ENCODE data around the gene TPM3.

DNA sequence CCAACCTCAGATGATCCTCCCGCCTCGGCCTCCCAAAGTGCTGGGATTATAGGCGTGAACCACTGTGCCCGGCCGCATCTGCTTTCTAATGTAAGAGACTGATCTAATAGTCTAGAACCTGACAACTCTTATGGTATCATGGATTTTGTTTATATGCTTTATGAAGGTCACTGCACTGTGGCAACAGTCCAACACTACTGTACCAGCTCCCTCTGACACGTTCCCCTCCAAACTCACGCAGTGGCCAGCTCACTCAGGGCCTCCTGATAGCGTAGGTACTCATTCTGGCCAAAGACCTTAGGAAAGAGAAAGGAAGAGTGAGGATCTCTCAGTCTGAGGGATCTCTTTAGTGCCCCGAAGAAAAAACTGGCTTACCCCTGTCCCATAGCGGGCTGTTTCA, 20.2 kb upstream of the TPM3 start:
- no peak for TF ChIP-seq POLR2A (IDR thresholded peaks at IDR 0.05; ENCODE audit: low read depth, low read length)
- no peak for TF ChIP-seq TAF1 (IDR thresholded peaks at IDR 0.05; ENCODE audit: low read depth, low read length)
- TF ChIP-seq POLR2AphosphoS5 (IDR thresholded peaks at IDR 0.05; ENCODE audit: low read depth, low read length), result no peak
- no peak for TF ChIP-seq PAX5 (IDR thresholded peaks at IDR 0.05; ENCODE audit: insufficient read depth, low read length, severe bottlenecking)
- TF ChIP-seq POU2F2 (IDR thresholded peaks at IDR 0.05; ENCODE audit: low read depth, low read length), result no peak
